ENCODE results near the gene FOXI2. TPM values are rescaled to one million over a fixed set of nuclear protein-coding genes. Genes with fewer than 3 reads are reported as not detected.

The FOXI2 gene
- not detected in 2 replicates for total RNA-seq

DNA sequence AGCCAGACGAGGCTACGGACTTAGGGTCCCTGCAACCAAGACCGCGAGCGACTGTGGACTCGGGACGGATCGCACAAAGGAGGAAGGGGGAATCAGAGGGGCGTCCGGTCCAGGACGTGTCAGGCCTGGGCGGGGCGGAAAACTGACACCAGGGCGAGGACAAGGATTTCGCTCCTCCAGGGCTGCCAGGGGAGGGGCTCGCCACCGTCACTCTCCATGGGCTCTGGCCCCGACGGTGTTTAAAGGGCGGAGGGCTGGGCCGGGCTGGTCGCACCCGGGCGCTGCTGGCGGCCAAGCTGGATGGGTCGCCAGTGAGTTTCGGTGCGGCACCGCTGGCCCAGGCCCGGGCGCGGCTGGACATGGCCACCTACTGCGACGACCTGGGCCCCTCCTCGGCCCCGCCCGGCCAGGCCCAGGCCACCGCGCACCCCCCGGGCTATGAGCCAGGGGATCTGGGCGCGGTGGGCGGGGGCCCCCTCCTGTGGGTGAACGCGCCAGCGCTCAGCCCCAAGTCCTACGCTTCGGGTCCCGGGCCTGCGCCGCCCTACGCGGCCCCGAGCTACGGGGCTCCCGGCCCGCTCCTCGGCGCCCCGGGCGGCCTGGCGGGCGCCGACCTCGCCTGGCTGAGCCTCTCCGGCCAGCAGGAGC lies at the start of gene FOXI2:
Gene FOXI2, plus strand, starts transcription at position 271 of the 648 bp plus-strand sequence. Its CDS starts 89 bp downstream, at position 360.
- intact Hi-C loops (cut with micrococcal nuclease) = no loop called here

DNA sequence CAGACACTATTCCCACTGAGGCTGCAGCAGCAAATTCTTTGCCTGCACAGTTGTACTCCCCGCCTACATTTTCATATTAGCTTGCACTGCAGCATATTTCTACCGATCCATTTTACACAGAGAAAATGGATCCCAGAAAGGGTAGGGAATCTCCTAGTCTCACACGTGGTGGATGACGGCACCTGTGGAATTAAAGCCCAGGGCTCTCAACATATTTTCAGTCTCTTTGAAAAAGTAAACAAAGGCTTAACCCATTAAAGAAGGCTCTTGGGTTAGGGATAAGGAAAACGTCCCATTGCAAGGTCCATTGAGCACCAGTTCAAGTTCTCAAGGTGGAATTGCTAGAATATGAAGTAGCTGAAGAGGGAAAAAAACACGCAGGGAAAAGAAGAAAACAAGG lies 49.4 kb upstream of the FOXI2 start:
- intact Hi-C loops (cut with micrococcal nuclease) = no loop called here

GRCh38 chr10:127690176-127690835 lies 46.7 kb upstream of the FOXI2 start:
- intact Hi-C loops (cut with micrococcal nuclease) = no loop called here

DNA sequence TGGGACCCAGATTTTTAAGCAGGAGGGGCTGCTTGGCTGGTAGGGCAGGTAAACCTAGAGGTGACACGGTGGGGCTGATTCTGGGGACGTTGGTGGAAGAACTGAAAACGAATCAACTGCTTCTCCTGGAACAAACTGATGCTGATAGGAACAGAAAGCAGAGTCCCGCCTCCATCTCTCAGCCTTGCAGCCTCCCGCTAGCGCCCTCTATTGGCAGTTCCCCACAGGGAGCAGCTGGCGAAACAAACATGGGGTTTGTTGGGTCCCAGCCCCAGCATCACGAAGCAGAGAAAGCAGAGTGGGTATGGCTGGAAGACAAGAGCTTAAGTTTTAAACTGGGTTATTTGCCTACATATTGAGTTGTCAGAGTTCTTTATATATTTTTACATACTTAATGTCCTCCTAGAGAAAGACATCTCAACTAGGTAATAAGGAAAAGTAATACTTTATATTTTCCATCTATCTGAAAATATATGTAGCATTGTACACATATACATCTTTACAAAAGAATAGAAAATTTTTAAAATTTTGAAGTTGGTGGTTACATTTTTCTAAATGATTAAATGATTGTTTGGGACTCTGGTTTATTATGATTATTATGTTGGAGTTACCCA lies 42.3 kb upstream of the FOXI2 start:
- intact Hi-C loops (cut with micrococcal nuclease) = no loop called here

GRCh38 chr10:127695431-127695830 lies 41.6 kb upstream of the FOXI2 start:
- intact Hi-C loops (cut with micrococcal nuclease) = no loop called here

GRCh38 chr10:127698886-127699285 lies 38.1 kb upstream of the FOXI2 start:
- intact Hi-C loops (cut with micrococcal nuclease) = no loop called here

DNA sequence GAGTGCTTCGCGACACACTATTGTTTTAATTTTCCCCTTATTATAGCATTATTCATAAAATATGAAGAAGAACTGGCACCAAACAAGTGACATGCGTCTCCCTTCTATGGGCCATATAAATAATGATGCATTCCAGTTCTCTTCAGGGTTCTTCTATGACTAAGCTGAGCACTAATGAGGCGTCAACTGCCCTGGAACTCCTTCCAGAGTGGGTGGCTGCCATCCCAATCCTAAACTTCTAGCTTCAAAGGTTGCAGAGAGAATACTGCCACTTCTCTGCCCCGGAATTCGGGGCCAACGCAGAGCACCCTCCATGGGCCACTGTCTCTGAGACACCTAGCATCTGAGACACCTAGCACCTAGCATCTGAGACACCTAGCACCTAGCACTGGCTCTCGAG lies 37.7 kb upstream of the FOXI2 start:
- intact Hi-C loops (cut with micrococcal nuclease) = no loop called here

DNA sequence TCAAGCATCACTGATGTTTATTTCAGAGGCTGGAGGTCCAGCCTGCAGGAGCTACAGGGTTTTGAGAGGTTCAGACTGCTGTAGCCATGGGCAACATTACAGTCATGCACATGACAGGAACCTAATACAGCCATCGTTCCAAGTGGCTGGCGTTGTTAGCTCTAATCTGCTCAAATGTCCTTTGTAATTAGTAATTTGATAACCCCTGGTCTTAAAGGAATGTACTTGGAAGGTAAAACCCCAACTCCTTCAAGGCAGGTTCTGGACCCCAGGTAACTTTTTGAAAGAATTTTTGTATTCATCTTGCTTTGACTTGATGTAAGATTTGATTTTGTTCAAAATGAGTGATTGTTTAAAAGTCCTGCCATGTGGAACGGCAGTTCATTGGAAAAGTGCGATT lies 34.7 kb upstream of the FOXI2 start:
- intact Hi-C loops (cut with micrococcal nuclease) = no loop called here

- intact Hi-C loops (cut with micrococcal nuclease) = loop anchor here (5.0 to 10.0 kb wide), 2 partner anchors 297 to 440 kb away; no protein-coding TSS in a partner anchor
These were observed 21.7 kb upstream of the FOXI2 start for GRCh38 chr10:127715249-127715648.

GRCh38 chr10:127715782-127716378 lies 21.1 kb upstream of the FOXI2 start:
- intact Hi-C loops (cut with micrococcal nuclease) = loop anchor here (1.0 to 10.0 kb wide), 3 partner anchors 138 to 439 kb away; no protein-coding TSS in a partner anchor

GRCh38 chr10:127720142-127720541 lies 16.8 kb upstream of the FOXI2 start:
- intact Hi-C loops (cut with micrococcal nuclease) = no loop called here

DNA sequence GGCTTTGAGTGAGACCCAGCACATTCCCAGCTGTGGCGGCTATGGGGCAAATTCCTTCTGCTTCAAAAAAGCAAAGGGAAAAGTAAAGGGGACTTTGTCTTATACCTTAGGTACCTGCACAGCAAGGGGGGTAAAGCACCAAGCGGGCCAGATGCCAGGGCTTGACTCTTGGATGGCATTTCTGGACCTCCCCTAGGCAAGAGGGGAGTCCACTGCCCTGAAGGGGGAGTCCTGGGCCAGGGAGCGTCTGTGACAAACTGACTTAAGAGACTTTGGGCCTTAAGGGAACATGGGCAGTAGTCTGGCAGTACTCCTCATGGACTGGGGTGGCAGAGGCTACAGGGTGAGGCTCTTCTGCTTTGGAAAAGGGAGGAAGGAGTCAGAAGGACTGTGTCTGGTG lies 16.1 kb upstream of the FOXI2 start:
- intact Hi-C loops (cut with micrococcal nuclease) = no loop called here

- intact Hi-C loops (cut with micrococcal nuclease) = no loop called here
These were observed 2.2 kb upstream of the FOXI2 start for GRCh38 chr10:127734753-127735152.

GRCh38 chr10:127735156-127735555 lies 1.8 kb upstream of the FOXI2 start:
- intact Hi-C loops (cut with micrococcal nuclease) = no loop called here

DNA sequence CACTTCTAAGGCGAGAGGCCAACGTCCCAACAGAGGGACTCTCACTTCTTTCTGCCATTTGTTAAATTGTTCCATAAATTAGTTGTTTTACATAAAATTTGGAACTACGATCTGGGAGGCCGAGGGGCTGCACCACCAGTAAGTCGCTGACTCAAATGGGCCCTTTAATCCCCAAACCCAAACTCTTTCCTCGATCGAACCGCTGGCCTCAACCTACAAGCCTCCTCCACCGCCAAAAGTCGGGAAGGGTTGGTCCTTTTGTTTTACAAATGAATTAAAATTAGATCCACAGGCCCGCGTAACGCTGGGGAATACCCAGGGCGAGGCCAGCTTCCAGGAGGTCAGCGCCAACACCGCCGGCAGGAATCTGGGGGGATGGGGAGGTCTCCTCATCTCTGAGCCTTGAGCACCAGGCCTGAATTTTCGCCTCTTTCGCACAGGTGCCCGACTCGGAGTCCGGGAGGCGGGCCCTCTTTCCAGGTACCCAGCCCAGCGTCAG lies 1.2 kb upstream of the FOXI2 start:
- intact Hi-C loops (cut with micrococcal nuclease) = no loop called here

DNA sequence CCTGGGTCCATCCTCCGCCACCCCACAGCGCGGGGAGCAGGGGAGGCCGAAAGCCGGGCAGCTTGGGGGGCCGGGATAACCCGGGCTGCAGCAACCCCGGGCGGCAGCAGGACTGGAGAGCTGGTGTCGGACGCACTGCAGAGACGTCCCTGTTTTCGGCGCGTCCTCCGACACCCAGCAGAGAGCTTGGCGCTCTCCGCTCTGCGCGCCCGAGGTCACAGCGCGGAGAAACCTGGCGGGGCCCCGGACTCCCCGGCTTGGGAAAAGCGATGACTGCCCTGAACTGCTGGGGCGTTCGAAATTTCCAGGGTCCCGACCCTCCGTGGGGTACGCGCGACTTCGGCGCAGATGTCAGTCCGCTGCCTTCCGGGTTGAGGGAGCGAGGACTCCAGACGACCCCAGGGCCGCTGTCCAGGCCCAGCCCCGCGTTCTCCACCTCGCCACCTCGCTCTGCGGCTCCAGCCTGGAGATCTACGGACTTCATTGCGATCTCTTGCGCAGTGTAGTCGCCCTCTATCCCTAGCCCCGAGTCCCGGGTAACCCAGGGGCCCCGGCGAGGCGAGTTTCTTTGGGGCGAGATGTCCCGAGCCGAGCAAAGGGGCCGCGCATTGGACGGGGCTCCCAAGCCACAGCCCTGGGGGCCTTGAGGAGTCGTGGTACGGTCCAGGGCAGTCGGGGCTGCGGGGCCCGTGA lies 617 bp upstream of the FOXI2 start:
- intact Hi-C loops (cut with micrococcal nuclease) = no loop called here

DNA sequence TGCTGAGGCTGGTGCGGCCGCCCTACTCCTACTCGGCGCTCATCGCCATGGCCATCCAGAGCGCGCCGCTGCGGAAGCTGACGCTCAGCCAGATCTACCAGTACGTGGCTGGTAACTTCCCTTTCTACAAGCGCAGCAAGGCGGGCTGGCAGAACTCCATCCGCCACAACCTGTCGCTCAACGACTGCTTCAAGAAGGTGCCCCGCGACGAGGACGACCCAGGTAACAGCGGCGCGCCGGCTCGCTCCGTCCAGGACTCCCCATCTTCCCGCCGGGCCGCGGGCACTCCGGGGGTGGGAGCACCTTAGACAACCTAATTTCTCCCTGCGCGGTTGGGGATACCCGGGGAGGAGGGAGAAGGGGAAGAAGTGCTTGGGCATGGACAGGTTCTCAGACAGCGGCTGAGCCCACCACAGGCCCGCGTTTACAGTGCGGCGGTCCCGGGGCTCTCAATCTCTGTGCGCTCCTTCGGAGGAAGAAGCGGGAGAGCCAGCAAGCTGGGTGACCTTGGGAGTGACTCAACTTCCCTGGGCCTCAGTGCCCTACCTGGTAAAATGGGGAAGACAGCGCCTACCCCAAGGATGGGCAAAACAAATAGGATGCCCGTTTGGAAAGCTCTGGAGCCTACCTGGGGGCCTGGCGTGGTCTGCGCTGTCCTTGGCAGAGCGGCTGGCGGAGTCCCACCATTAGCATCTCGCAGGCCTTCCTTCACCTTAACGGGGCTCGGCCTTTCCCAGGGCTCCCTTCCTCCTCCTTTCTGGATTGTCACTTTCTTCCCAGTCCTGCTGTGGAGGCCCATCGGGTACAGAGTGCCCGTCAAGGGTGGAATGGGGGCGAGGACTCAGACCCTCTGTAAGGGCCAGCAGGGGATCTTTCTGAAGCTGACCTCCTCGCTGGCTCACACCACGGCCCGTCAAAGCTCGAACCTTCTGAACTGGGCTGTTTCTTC lies 852 bp downstream of the FOXI2 start:
- intact Hi-C loops (cut with micrococcal nuclease) = no loop called here

GRCh38 chr10:127738512-127739424 lies 1.8 kb downstream of the FOXI2 start:
- intact Hi-C loops (cut with micrococcal nuclease) = no loop called here

DNA sequence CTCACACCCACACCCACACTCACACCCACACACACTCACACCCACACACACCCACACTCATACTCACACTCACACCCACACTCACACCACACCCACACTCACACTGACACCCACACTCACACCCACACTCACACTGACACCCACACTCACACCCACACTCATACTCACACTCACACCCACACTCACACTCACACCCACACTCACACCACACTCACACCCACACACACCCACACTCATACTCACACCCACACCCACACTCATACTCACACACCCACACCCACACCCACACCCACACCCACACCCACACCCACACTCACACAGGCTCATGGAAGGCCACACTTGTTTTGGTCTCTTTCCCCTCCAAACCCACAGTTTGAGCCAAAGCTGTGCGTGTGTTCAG lies 2.9 kb downstream of the FOXI2 start:
- intact Hi-C loops (cut with micrococcal nuclease) = no loop called here
